NOMO-1 treated with dmso at 0.1 percent for 144 hours (cell line): ENCODE results near the gene TNFRSF18.

ENCODE experiments used
- DNase-seq: peaks from one replicate; lab custom pipeline; 2025; ENCODE audit not compliant: unreplicated experiment; lab: John Stamatoyannopoulos, UW

The TNFRSF18 gene

GRCh38 chr1:1228596-1229321 lies 22.4 kb upstream of the TNFRSF18 start:
- DNase-seq = no peak

GRCh38 chr1:1228187-1228586 lies 21.8 kb upstream of the TNFRSF18 start:
- no peak for DNase-seq

- DNase-seq = no peak
Observed at GRCh38 chr1:1227386-1227785, 21.0 kb upstream of the TNFRSF18 start.

- no peak for DNase-seq
Observed at GRCh38 chr1:1226566-1227362, 20.4 kb upstream of the TNFRSF18 start.

- no peak for DNase-seq
Observed at GRCh38 chr1:1225913-1226312, 19.5 kb upstream of the TNFRSF18 start.

GRCh38 chr1:1225238-1225845 lies 18.9 kb upstream of the TNFRSF18 start:
- DNase-seq = no peak

- DNase-seq = no peak
Observed at GRCh38 chr1:1223891-1224290, 17.5 kb upstream of the TNFRSF18 start.

GRCh38 chr1:1223321-1223720 lies 16.9 kb upstream of the TNFRSF18 start:
- no peak for DNase-seq

GRCh38 chr1:1222575-1223225 lies 16.3 kb upstream of the TNFRSF18 start:
- DNase-seq = no peak

GRCh38 chr1:1221887-1222574 lies 15.6 kb upstream of the TNFRSF18 start:
- DNase-seq = no peak

GRCh38 chr1:1220197-1220596 lies 13.8 kb upstream of the TNFRSF18 start:
- no peak for DNase-seq

- no peak for DNase-seq
Observed at GRCh38 chr1:1219341-1219740, 12.9 kb upstream of the TNFRSF18 start.

GRCh38 chr1:1218524-1219200 lies 12.3 kb upstream of the TNFRSF18 start:
- DNase-seq = no peak

- DNase-seq = no peak
Observed at GRCh38 chr1:1217621-1218523, 11.5 kb upstream of the TNFRSF18 start.

GRCh38 chr1:1216770-1217620 lies 10.6 kb upstream of the TNFRSF18 start:
- no peak for DNase-seq

- DNase-seq = no peak
Observed at GRCh38 chr1:1215881-1216605, 9.7 kb upstream of the TNFRSF18 start.

- DNase-seq = no peak
Observed at GRCh38 chr1:1215080-1215676, 8.8 kb upstream of the TNFRSF18 start.
